ENCODE data around the gene ALK.

DNA sequence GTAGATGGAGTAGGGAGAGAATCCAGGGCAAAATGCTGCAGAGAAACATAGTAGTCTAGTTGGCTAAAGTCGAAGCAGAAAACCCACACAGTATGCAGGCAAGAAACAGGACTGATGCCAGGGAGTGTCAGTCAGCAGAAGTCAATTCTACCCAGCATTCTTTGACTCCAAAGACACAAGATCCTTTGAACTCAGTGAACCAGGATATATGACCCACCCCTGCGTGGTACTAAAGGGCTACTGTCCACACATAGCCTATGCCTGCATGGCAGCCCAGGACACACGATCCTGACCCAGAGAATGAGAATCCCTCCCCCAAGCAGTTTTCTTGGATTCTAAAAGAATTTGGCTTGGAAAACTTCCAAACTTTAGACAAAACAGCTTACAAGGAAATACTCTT is 42.5 kb downstream of the ALK start:
- TF ChIP-seq, protein P1, sequence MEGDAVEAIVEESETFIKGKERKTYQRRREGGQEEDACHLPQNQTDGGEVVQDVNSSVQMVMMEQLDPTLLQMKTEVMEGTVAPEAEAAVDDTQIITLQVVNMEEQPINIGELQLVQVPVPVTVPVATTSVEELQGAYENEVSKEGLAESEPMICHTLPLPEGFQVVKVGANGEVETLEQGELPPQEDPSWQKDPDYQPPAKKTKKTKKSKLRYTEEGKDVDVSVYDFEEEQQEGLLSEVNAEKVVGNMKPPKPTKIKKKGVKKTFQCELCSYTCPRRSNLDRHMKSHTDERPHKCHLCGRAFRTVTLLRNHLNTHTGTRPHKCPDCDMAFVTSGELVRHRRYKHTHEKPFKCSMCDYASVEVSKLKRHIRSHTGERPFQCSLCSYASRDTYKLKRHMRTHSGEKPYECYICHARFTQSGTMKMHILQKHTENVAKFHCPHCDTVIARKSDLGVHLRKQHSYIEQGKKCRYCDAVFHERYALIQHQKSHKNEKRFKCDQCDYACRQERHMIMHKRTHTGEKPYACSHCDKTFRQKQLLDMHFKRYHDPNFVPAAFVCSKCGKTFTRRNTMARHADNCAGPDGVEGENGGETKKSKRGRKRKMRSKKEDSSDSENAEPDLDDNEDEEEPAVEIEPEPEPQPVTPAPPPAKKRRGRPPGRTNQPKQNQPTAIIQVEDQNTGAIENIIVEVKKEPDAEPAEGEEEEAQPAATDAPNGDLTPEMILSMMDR (conservative IDR thresholded peaks at IDR 0.05 in 1 of 2, IDR thresholded peaks at IDR 0.05 in 1 of 2; ENCODE audit: low read depth in 1 of 2, low read length in 2 of 2), result no peak
- TF ChIP-seq EZH2 (IDR thresholded peaks at IDR 0.05; ENCODE audit: low read length, missing control alignments), result no peak
